IPS-NIHi7 (cell line): ENCODE data around the gene SMIM7.

ENCODE experiments used
- DNase-seq: peaks from one replicate; pipeline ENCODE4 v3.0.0; 2012; ENCODE audit warnings: mixed read lengths; ENCODE audit errors: extremely low spot score

Gene SMIM7

DNA sequence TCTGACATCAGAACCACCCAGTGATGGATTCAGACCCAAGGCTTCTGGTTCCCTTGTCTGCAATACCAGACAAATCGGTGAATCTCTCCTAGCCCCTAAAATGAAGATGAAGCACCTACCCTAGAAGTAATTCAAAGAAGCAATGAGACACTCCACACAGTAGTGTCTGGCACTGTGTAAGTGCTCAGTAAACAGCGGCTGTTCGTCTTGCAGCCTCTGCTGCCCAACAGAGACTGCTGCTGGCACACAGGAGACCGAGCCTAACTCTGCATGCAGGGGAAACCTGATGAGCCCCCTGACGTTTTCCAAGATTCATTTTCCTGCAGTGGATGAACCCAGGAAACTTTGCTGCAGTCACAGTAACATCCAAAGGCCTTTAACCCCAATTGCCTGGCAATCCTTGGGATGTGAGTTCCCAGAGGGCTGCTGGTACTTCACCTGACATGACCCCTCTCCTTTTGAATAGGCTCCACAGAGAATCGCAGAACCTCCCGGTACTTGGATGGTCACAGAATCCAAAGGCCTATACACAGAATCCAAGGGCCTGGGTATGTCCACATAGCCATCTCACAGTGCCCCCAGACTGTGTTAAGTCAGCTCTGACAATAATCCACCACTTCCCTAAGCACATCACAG lies 38.7 kb downstream of the SMIM7 start:
- DNase-seq, result no peak

DNA sequence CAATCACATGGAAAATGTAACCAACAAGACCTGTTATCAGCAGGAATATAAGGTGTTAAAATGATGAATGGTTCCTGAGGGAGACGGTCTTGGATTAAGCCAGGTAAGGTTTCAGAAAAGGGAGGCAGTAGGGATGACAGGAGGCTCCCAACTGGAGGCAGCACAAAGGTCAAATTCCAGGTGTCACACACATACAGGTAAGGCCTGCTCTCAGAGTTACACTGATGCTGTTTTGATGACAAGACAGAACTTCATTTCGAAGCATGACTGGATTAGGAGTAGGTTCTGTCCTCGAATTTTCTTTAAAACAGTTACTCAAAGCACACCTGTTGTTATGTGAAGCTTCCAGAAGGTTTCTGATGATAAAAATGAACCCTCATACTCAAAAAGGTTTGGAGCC lies 39.4 kb downstream of the SMIM7 start:
- no peak for DNase-seq

DNA sequence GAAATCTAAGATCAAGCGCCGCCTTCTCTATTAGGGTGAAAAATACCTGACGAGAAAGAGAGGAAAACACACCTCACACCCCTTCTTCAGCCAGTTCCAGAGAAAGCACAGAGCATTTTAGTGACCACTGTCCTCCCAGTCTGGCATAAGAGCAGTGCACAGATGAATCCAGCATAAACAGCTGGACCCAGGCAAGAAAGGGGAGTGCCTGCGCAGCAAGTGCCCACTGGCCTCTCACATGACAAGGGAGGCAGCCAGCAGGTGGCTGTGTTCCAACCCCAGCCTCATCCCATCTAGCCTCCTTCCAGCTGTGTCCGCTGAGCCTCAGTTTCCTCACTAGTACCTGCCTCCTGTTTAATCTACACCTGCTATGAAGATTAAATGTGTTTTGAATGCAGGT lies 39.9 kb downstream of the SMIM7 start:
- DNase-seq, result no peak

DNA sequence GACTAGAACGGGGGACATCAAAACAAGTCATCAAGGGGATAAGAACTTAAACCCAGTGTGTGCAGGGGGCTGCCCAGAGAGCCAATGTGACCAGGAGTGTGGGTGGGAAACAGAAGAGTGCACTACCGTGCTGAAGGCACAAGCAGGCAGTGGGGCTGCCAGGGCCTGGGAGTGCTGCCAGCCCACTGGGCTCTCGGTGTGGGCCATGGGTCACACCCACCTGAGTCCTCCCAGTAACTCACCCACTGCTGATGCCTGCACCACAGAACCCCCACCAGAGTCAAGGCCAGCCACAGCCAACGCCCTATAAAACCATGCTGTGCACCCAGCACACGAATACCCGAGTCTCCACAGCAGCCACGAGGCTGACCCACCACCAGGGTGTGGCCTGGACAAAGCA lies 40.5 kb downstream of the SMIM7 start:
- DNase-seq, result no peak

DNA sequence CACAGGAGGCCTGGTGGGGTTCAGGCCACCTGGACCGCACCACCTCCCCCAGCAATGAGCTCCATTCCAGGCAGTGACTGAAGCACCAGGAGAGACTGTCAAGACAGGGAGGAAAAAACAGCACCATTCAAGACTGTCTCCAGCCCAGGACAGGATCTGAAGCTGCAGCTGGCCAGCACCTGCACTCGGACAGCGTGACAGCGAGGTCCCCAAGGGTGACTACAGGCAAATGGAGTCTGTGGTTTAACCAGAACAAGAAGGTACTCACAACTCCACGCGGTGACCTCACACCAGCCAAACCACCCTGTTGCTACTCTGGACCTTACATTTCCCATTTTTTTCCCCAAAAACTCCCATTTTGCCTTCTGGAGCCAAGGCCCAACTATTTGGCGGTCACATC lies 41.7 kb downstream of the SMIM7 start:
- no peak for DNase-seq

DNA sequence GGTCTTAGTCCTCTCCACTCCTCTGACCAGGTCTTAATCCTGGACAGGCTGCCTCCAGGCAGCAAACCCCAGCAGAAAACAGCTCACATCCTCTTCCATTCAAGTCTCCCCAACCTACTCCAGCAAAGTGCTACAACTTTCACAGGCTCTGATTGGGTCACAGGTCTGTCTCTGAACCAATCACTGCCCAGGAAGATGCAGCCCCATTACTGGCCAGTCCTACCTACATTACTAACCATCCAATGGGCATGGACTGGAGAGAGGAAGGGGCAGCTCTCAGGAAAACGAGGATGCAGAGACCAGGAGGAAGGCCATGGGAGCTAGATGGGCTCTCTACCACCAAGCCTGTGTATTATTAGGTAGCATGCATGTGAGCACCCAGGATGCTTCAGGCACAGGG lies 44.1 kb downstream of the SMIM7 start:
- peak; percentile 61 for DNase-seq

DNA sequence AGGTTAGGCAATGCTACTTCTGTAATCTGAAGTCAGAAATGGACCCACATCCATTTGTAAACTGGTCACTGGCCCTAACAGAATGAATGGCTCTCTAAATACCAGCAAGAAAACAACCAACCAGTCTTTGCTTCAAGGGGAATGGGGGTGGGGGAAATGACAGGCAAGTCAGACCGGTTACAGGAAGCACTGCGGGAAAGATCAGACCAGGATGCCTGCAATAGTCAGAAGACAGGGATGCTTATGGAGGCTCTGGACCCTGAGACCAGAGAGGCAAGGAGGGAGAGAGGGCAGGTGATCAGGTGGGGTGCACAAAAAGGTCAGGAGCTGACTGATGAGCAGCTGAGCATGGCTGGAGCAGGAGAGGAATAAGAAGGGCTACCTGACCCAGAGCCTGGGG lies 45.0 kb downstream of the SMIM7 start:
- peak; percentile 40 for DNase-seq

DNA sequence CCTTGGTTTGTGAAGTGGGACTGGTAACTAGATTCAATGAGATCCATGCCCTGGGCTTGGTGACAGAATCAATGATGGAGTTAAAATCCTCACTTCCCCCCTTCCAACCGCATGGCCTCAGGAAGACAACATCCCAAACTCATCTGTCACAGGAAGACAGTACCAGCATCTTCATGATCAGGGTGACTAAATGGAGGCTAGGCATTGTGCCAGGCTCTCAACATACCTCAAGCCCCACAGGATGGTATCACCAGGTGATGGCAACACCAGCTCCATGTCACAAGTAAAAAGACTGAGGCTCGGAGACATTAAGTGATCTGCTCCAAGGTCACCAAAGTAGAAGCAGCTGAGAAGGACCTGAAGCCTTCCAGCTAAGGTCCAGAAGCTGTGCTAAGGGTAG lies 46.1 kb downstream of the SMIM7 start:
- DNase-seq, result no peak

DNA sequence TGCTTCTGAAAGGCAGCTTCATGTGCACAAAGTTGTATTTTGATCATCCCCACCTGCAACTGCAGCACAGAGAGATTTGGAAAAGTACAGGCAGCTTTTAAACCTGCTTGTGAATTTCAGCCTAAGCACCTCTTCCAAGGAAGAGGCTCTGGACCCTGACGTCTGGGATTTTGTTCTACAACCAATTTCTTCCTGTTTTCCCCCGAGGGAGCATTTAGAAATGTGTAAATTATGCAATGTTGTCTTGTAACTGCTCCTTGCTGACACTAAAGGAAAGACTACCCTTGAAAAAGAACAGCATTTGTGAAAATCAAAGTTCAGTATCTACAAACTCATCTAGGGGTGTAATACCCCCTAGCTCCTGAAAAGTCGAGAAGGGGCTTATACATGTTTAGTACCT lies 47.3 kb downstream of the SMIM7 start:
- DNase-seq, result no peak

DNA sequence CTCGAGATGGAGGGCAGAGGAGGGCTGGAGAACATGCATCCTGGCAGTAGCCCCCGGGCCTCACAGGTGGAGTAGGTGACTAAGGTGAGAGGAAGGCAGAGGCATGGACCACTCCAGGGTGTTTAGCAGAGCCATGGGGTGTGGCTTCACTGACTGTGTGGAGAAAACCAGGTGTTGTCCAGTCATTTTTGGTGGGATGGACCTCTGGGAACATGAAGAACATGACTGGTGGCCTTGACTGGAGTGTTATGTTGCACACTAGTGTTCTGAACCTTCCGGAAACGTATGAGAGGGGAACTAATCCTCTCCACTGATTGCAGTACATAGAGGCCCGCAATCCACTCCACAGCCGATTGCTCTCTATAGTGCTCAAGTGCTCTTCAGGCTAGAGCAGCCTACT lies 48.8 kb downstream of the SMIM7 start:
- DNase-seq, result no peak

DNA sequence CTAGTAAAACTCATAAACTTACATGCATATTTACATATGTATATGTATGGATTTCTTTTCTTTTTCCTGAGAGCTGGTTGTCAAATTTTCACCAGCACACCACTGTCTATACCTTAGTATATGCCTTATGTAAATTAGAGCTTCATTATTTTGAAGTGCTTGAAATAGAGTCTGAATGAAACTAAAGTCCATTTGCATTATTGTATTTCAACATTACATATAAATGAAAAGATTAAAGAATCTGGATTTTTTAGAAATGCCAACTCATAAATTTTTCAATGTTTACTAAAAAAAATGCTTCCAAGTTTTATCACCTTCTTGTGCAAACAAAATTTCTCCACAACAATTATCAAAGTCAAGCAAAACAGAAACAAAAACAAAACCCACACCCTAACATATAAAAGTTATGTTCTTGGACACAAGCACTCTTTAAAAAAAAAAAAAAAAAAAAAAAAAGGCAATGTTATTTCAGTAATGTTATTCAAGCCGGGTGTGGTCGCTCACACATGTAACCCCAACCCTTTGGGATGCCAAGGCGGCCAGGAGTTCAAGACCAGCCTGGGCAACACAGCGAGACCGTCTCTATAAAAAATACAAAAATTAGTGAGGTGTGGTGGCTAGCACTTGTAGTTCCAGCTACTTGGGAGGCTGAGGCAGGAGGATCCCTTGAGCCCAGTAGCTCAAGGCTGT lies 50.3 kb downstream of the SMIM7 start:
- DNase-seq, result no peak

DNA sequence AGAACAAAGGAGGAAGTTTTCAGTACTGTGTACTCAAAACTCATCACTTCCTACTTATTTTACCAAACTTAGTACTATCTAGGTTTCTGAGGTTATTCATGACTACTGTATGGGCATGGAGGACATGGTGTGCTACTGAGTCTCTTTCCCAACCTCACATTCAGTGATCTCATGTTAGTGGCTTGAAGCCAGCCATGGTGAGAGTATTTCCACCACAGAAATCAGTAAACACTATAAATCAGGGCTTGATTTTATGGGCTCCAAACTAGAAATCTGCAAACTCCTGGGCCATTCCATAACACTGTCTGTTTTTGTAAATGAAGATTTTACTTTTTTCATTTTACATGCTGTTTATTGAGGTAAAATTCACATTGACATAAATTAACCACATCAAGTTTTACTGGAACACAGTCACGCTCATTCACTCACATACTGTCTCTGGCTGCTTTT lies 51.6 kb downstream of the SMIM7 start:
- no peak for DNase-seq

DNA sequence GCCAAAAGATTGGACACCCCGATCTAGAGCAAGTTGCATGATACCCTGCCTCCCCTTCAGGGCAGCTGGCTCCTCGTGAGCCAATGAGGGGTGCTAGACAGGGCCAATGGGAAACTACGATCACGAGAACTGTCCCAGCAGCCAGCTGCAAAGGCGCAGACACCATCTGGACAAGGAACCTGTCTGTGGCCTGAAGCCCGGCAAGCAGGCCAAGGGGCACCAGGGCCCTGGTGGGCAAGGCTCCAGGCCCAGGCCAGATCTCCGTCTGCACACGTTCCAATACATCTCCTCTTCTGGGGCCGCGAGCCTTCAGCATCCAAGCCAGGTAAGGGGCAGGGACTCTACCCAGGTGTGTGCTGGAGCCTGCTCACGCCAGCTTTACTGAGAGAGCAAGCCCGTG lies 52.1 kb downstream of the SMIM7 start:
- DNase-seq, result no peak

DNA sequence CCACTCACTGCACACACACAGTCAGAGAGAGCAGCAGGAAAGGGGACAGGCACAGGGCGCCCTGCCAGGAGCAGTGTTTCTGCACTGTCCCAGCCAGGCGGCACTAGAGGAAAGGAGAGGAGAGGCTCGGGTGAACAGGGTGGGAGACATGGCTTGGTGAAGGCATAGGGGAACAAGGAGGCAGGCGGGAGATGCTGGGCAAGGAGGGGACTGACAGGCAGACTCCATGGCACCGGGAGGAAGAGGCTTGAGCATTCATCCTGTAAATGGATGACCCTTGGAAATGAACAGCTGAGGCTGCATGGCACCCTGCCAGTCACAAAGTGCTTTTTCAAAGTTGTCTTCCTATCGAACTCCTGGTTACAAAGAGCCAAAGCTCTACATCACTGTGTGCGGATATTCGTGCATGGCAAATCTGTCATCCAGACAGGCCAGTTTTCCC lies 54.4 kb downstream of the SMIM7 start:
- no peak for DNase-seq

DNA sequence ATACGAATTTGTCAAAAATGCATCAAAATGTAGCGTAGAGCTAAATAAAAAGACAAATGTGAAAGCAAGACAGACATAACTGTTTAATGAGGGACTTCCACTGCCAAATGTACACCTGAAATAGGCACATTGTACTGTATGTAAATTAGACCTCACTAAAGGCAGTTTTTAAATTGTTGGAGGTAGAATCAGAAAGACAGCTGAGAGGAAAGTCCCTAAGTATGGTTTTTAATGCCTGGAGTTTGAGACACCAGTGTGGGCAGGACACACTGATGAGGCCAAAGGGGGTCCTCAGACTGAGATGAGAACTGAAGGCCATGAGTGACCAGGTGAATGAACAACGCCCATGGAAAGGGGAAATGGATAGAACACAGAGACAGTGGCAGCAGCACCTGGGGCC lies 54.8 kb downstream of the SMIM7 start:
- DNase-seq, result no peak

DNA sequence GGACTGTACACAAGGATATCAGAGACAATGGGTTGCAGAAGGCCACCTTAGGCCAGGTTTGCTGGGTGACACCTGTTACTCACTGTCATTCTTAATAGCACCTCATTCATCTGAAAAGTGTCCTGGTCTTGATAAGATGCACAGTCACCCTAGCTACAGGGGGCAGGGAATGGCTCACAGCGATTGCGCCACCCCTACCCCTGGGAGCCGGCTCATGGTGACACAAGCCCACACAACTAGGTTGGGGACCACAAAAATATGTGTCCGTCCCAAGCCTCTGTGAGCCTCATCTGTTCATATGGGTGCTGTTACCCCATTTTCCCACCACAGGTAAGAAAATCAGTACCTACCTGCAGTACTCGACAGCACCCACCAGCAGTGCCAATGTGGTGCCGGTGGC lies 55.3 kb downstream of the SMIM7 start:
- no peak for DNase-seq

DNA sequence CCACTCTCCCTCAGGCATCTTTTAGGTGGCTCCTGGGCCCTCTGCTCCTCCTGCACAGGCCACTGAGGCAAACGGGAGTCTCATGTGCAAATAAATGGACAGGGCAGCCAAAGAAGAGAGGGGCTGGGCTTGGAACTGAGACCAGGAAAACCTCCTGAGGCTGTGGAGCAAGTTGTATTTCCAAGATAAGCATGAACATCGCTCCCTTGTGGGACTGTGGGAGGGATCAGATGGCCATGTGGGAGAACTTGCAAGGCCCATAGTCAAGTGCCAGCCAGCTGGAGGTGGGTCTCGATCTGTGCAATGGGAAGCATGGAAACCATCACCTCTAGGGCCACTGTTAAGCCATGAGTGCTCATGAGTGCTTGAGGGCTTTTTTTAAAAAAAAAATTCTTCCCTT lies 56.9 kb downstream of the SMIM7 start:
- DNase-seq, result no peak

DNA sequence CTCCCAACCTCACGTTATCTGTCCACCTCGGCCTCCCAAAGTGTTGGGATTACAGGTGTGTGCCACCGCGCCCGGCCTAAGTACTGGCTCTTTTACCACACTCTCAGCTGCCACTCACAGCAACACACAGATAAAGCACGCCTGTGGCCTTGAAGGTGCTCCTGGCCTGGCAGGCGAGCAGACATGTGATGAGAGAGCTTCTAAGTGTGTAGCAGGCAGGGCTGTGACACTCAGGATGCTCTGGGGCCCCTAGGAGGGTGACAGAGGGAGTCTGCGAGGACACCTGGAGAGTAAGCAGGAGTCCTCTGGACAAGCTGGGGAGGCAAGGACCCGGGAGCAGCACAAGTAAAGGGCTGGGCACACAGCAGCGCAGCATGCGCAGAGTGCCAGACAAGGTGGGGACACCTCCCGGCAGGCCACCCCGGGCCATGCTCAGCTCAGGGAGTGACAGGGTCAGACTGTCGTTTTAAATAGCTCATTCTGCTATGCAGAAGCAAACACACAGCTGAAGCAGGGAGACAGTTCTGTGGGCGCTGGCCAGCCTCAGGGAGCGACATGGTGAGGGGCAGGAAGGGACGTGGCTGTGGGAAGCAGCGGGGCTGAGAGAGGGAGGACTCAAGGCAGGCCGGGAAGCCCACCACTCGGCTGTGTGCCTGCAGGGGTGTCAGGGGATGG lies 58.4 kb downstream of the SMIM7 start:
- no peak for DNase-seq

DNA sequence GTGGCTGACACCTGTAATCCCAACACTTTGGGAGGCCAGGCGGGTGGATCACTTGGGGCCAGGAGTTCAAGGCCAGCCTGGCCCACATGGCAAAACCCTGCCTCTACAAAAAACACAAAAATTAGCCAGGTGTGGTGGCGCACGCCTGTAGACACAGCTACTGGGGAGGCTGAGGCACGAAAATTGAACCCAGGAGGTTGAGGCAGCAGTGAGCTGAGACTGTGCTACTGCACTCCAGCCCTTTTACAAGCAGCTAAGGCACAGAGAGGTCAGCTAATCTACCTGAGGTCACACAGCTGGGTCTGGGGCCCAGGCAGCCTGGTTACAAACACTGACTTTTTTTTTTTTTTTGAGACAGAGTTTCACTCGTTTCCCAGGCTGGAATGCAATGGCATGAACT lies 59.1 kb downstream of the SMIM7 start:
- no peak for DNase-seq

DNA sequence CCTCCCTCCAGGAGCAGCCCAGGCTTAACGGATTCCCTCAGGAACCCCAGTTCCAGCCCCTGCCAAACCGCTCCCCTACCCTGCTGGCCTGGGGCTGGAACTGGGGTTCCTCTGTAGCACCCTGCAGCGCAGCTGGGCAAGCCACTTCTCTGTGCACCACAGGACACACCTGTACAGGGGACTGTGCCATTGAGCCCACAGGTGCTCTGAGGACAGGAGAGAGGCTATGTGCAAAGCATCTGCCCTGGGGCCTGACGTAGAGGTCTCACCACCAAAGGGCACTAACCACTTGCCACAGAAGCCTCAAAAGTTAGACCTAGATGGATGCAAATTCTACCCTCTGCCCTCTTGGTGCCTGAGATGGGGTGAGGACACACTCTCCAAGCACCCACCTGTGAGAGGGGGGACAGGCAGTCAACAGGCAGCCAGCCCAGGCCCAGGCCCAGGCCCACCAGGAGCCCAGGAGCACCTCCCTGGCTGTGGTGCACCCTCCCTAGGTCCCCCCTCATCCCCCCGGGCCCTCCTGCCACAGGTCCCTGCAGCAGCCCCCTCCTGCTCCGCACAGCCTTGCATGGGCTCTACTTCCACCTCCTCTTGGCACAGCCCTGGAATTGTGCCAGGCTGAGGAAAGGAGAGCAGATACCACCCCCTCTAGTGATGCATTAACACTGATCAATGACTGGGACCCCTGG lies 60.1 kb downstream of the SMIM7 start:
- DNase-seq, result no peak

DNA sequence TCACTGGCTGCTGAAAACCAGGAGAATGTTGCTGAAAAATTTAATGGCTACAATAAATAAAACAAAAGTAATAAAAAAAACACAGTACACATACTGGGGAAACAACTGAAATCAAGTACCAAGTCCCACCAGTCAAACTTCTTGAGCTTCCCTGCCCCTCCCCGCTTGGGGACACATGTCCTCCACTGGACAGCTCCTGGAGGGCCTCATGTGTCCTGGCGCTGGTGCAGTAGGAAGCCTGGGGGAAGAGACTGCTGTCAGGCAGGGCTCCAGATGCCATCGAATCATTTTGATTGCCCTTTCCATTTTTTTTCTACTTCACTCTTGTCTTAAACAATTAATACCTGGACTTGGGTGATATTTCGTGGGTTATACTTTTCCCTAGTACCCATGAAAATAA lies 61.1 kb downstream of the SMIM7 start:
- DNase-seq, result no peak

DNA sequence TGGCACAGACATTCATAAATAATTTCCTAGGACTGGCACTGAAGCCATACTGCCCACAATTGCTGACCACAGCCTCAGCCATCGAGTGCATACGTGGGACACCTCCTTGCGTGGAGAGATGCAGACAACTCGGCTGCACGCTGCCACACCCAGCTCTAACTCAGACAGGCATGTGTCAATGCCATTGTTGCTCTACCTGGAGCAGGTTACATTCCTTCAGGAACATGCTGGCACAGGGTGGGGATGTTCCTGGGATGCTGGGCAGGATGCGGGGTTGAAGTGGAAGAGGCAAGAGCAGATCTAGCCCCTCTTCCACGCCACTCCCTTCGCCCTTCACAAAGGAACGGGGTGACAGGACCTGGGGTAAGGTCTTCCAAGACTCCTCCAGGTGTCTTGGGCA lies 63.5 kb downstream of the SMIM7 start:
- no peak for DNase-seq
